ENCODE results near the gene ATP5F1E. TPM values are rescaled to one million over a fixed set of nuclear protein-coding genes. Genes with fewer than 3 reads are reported as not detected.

ATP5F1E gene
- total and polyA plus RNA-seq, 9 of the 15 experiments (the other 6 are each of a cell fraction or from before 2014, with no cell fraction given) = 60.3 to 162 (median 113) TPM

GRCh38 chr20:59042151-59042795 lies 10.1 kb upstream of the ATP5F1E start, which contains the start of gene PRELID3B (continued):
- TF ChIP-seq BCLAF1 (IDR thresholded peaks at IDR 0.05; ENCODE audit: borderline replicate concordance in 1 of 2, control insufficient read depth in 1 of 2, low read depth in 2 of 2, low read length in 1 of 2) (no peak), ILK (tag; IDR thresholded peaks at IDR 0.05; ENCODE audit: borderline replicate concordance, low read depth) (no peak), PCBP1 (IDR thresholded peaks at IDR 0.05; ENCODE audit: low read depth, low read length, poor library complexity, severe bottlenecking) (no peak), ZNF224 (CRISPR knock-in tag; IDR thresholded peaks at IDR 0.05) (0 out of 2 replicates have a peak, but pooled peaks have one; percentile 67), ZNF217 (CRISPR knock-in tag; IDR thresholded peaks at IDR 0.05) (peak; percentile 83; the same call in 1 of the 2 replicates), JUN (IDR thresholded peaks at IDR 0.05; ENCODE audit: borderline replicate concordance, low read depth, low read length) (no peak; the same call in 1 of the 2 replicates), JUN (CRISPR knock-in tag; IDR thresholded peaks at IDR 0.05; ENCODE audit: borderline replicate concordance) (peak; percentile 83; the same call in 1 of the 2 replicates), HEY1 (CRISPR knock-in tag; IDR thresholded peaks at IDR 0.05; ENCODE audit: borderline replicate concordance) (no peak), HBP1 (CRISPR knock-in tag; IDR thresholded peaks at IDR 0.05) (0 out of 2 replicates have a peak, but pooled peaks have one; percentile 41), MYC (IDR thresholded peaks at IDR 0.05; ENCODE audit: low read depth, low read length) (peak; percentile 61; the same call in 1 of the 2 replicates), MYC (CRISPR knock-in tag; IDR thresholded peaks at IDR 0.05; ENCODE audit: borderline replicate concordance, low read depth) (peak; percentile 91), ZNF511 (CRISPR knock-in tag; IDR thresholded peaks at IDR 0.05) (peak; percentile 86), SRSF7 (optimal IDR thresholded peaks at IDR 0.05; ENCODE audit: low read depth, low read length) (no peak), RBM14 (IDR thresholded peaks at IDR 0.05; ENCODE audit: borderline replicate concordance, insufficient read depth, low read depth, low read length) (0 out of 2 replicates have a peak, but pooled peaks have one; percentile 17), NBN (IDR thresholded peaks at IDR 0.05; ENCODE audit: low read depth) (no peak), JUND (IDR thresholded peaks at IDR 0.05; ENCODE audit: borderline replicate concordance, low read depth, low read length) (no peak), JUND (tag; IDR thresholded peaks at IDR 0.05; ENCODE audit: borderline replicate concordance, low read depth, low read length) (no peak), ATF6 (CRISPR knock-in tag; IDR thresholded peaks at IDR 0.05) (peak; percentile 93; the same call in 1 of the 2 replicates), PHF8 (IDR thresholded peaks at IDR 0.05; ENCODE audit: borderline replicate concordance, low read length) (peak; percentile 80)
